GM10266 (cell line): ENCODE measurements around the gene RTL3.

Experiments
- DNase-seq: peaks from one replicate; pipeline ENCODE4 v3.0.0; 2012; ENCODE audit errors: extremely low spot score
- TF ChIP-seq, protein P1 (sequence below): IDR thresholded peaks from 2 replicates; pipeline ENCODE4 v1.5.1; 2012; ENCODE audit warnings: mild to moderate bottlenecking, low read depth; ENCODE audit not compliant: control insufficient read depth, insufficient read depth; ENCODE audit errors: missing control alignments

Gene RTL3, protein sequence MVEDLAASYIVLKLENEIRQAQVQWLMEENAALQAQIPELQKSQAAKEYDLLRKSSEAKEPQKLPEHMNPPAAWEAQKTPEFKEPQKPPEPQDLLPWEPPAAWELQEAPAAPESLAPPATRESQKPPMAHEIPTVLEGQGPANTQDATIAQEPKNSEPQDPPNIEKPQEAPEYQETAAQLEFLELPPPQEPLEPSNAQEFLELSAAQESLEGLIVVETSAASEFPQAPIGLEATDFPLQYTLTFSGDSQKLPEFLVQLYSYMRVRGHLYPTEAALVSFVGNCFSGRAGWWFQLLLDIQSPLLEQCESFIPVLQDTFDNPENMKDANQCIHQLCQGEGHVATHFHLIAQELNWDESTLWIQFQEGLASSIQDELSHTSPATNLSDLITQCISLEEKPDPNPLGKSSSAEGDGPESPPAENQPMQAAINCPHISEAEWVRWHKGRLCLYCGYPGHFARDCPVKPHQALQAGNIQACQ

DNA sequence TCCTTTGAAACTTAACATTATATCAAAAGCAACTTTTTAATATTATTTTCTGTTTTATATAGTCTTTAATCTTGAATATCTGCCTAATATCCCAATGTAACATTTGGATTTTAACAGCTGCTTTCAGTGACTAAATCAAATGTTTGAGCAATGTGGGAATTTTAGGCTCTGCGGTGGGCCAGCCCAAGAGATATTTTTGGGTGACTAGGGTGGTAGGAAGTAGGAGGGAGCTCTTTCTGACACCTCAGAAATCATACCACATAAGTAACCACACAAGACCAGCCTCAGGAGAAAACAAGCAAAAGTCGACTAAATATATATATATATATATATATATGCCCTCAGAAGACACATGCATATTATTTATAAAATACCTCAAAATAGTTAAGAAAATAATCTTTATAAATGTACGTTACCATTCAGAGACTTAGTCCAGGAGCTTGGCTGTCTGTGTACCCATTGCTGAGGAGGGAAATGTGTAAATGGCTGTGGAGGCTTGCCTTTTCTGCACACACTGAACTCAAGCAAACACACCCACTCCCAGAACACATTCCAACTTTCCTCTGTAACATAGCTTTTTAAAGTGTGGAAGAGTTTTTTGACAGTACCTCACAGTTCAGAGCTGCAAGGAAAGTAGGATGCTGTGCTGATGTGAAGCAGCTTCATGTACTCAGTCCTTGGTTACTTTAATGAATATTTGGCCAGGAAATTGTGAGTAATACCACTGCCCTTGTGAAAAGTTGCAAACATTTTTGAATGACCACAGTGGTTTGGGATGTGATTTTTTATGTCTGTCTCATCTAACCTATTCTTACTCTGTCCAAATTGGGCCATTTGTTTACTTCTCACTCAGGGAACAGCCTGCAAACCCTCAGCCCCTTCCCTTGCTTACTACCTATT, at the start of gene RTL3:
RTL3 (minus strand) TSS at position 484 of the 900 bp plus-strand sequence. CDS start 908 bp downstream, outside the sequence.
- TF ChIP-seq, protein P1, sequence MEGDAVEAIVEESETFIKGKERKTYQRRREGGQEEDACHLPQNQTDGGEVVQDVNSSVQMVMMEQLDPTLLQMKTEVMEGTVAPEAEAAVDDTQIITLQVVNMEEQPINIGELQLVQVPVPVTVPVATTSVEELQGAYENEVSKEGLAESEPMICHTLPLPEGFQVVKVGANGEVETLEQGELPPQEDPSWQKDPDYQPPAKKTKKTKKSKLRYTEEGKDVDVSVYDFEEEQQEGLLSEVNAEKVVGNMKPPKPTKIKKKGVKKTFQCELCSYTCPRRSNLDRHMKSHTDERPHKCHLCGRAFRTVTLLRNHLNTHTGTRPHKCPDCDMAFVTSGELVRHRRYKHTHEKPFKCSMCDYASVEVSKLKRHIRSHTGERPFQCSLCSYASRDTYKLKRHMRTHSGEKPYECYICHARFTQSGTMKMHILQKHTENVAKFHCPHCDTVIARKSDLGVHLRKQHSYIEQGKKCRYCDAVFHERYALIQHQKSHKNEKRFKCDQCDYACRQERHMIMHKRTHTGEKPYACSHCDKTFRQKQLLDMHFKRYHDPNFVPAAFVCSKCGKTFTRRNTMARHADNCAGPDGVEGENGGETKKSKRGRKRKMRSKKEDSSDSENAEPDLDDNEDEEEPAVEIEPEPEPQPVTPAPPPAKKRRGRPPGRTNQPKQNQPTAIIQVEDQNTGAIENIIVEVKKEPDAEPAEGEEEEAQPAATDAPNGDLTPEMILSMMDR, result no peak
- DNase-seq, result no peak

DNA sequence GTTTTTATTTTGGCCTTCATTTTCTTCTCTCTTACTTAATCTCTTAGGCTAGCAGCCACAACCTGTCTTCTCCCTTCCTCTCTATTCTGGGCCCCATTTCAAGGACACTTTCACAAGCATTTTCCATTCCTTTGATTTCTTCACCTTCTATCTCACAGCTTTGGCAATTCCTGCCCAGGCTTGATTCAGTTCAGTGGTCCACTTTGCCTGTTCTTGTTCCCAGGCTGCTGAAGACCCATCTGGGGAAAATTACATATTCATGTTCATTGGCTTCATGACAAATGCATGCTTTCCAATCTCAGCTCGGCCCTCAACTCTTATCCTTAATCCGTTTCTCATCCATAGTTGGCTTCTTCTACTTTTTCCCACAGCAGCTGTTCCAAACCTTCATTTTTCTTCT, 49.7 kb upstream of the RTL3 start:
- DNase-seq, result no peak
- TF ChIP-seq, protein P1, result no peak

DNA sequence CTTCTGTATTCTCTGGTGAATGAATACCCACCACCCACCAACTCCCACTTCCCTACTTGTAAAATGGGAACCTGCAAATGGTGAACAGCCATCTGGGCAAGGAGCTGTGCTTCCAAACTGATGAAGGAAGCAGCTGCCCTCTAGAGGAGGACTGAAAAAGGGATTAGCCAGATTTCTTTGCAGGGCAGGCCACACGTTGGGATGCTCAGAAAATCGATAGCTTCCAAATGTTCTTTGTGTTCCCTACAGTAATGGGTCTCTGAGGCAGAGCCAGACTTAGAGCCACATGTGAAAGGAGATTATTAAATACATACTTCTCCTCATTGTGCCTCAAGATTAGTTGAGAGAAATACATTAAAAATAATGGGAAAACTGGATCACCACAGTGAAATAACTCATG, 49.1 kb upstream of the RTL3 start:
- DNase-seq, result no peak
- TF ChIP-seq, protein P1, result peak; percentile 32

DNA sequence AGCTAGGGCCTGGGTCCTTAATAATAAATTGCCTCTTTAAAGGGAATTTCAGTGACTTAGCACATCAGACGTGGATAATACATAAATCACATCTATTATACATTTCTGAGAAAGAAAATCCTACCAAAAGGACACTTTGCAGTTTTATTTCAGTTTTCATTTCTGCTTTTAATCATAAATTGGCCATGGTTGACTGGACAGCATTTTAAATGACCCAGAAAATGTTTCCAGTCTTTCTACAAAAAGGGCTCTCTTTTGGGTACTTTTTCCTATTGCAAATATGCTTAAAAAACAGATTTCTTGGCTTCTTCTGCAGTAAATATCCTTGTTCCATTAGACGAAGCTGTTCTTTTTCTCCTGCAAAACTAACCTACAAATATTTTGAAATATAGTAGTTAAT, 46.9 kb upstream of the RTL3 start:
- TF ChIP-seq, protein P1, result no peak
- no peak for DNase-seq

DNA sequence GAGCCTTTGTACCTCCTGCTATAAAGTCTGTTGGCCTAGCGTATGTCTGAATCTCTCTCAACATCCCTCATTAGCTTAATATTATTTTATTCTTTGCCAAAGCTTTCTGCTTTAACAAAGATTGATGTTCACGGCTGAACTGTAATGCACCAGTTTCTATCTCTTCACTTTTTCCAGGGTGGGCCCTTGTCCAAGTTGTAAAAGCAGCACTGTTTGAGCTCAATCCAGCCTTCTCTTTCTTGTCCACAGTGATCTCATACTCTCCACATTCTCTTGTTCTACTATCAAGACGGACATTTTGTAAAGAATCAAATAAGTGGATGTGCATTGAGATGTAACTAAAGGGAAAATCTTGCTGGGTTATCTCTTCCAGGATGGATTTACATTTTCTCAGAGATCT, 34.4 kb upstream of the RTL3 start:
- TF ChIP-seq, protein P1, result no peak
- DNase-seq, result no peak

DNA sequence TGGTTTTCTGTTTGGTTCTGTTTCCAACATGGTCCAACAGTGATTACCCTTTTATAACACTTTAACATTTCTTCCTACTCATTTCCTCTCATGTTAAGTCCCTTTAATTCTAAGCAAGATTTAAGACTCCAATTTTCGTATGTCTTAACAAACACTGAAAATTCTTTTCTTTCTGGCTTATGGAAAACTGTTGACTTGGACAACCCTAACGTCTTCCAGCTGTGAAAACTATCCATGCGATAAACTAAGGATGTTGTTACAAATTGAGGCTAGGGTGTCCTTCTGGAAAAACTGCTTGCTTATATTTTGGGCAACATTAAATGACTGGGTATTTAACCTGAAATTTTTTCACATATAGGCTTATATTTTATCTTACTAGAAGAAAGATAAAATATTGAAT, 33.9 kb upstream of the RTL3 start:
- DNase-seq, result no peak
- TF ChIP-seq, protein P1, result no peak
